SU-DHL-6 (cell line): ENCODE data around the gene CDC42BPG.

Source experiments
- H2AFZ ChIP-seq: fragments of 200-600 bp; sonication (generic); 2 replicates; pipeline ENCODE4 v1.6.1; 2014; ENCODE audit warnings: low read depth, mild to moderate bottlenecking, moderate library complexity, mixed read lengths, antibody characterized with exemption, low read length; ENCODE audit not compliant: severe bottlenecking
- H3F3A ChIP-seq: fragments of 200-600 bp; shearing (Covaris generic); 2 replicates; pipeline ENCODE4 v1.6.0; 2016; ENCODE audit warnings: antibody characterized with exemption, mild to moderate bottlenecking; ENCODE audit not compliant: insufficient read depth
- H3K27ac ChIP-seq: fragments of 200-600 bp; sonication (generic); 2 replicates; pipeline ENCODE4 v1.5.1; 2016; ENCODE audit warnings: low read depth, mild to moderate bottlenecking, low read length, moderate library complexity, mixed read lengths
- H3K27me3 ChIP-seq: fragments of 200-600 bp; sonication (generic), shearing (Covaris generic); 2 replicates; pipeline ENCODE4 v1.6.0; 2014; ENCODE audit warnings: mild to moderate bottlenecking, low read length
- H3K36me3 ChIP-seq: fragments of 200-600 bp; sonication (generic); 2 replicates; pipeline ENCODE4 v1.6.1; 2014; ENCODE audit warnings: mild to moderate bottlenecking, low read length, mixed read lengths
- H3K4me2 ChIP-seq: fragments of 300-600, 200-600 bp; shearing (Covaris generic), sonication (generic); 2 replicates; pipeline ENCODE4 v1.6.0; 2014; ENCODE audit warnings: low read length, low read depth, mild to moderate bottlenecking; ENCODE audit not compliant: poor library complexity, severe bottlenecking
- H3K4me3 ChIP-seq: fragments of 200-600 bp; sonication (generic); 2 replicates; pipeline ENCODE4 v1.5.1; 2014; ENCODE audit warnings: antibody characterized with exemption, low read length, mild to moderate bottlenecking, mixed read lengths; ENCODE audit not compliant: insufficient read depth, poor library complexity, severe bottlenecking
- H3K79me2 ChIP-seq: fragments of 200-600 bp; sonication (generic); 2 replicates; pipeline ENCODE4 v1.6.1; 2014; ENCODE audit warnings: mild to moderate bottlenecking, low read length, moderate library complexity; ENCODE audit not compliant: insufficient read depth
- H3K9ac ChIP-seq: fragments of 200-600 bp; sonication (generic); 2 replicates; pipeline ENCODE4 v1.7.0; 2014; ENCODE audit warnings: mild to moderate bottlenecking, low read length
- H3K9me2 ChIP-seq: fragments of 200-600 bp; sonication (generic); replicated peaks from 2 replicates; pipeline ENCODE4 v1.6.1; 2014; ENCODE audit warnings: low read length; ENCODE audit not compliant: insufficient read depth
- H3K9me3 ChIP-seq: fragments of 200-600 bp; sonication (generic); 2 replicates; pipeline ENCODE4 v1.6.1; 2014; ENCODE audit warnings: low read length, mixed read lengths; ENCODE audit not compliant: insufficient read depth
- H4K20me1 ChIP-seq: fragments of 200-600 bp; sonication (generic); 2 replicates; pipeline ENCODE4 v1.6.1; 2014; ENCODE audit warnings: low read depth, mild to moderate bottlenecking, antibody characterized with exemption, low read length, moderate library complexity, mixed read lengths
- EZH2phosphoT487 ChIP-seq: fragments of 200-600 bp; sonication (generic), shearing (Covaris generic); conservative IDR thresholded peaks from 2 replicates; pipeline ENCODE4 v1.6.1; 2018; ENCODE audit warnings: mild to moderate bottlenecking, antibody characterized with exemption, low read length, moderate library complexity, mixed read lengths
- TF ChIP-seq, protein P1 (sequence below): fragments of 200-600 bp; sonication (generic); IDR thresholded peaks from one replicate; pipeline ENCODE4 v1.5.1; 2017; ENCODE audit warnings: antibody characterized with exemption, mild to moderate bottlenecking, low read length, moderate library complexity; ENCODE audit not compliant: insufficient read depth, poor library complexity, severe bottlenecking

Gene CDC42BPG

GRCh38 chr11:64853709-64854108 is 9.3 kb upstream of the CDC42BPG start:
- Histone ChIP-seq H4K20me1 (no peaks in the 10 kb centered on the region), H3K36me3 (peaks cover 8% of the 10 kb centered on the region; the same call in 1 of the 2 replicates), H3K79me2 (peaks cover 18% of the 10 kb centered on the region), H3K9me3 (no peaks in the 10 kb centered on the region), H3K9me2 (no peaks in the 10 kb centered on the region), H3K4me3 (peak overlapping the region; percentile 20), H2AFZ (no peak overlapping the region), H3K27me3 (no peaks in the 10 kb centered on the region), H3F3A (peaks cover 62% of the 10 kb centered on the region), H3K4me2 (peak overlapping the region; percentile 94), H3K27ac (peak overlapping the region; percentile 100), H3K9ac (peak overlapping the region; percentile 67)
- no peak for TF ChIP-seq EZH2phosphoT487
- TF ChIP-seq, protein P1, sequence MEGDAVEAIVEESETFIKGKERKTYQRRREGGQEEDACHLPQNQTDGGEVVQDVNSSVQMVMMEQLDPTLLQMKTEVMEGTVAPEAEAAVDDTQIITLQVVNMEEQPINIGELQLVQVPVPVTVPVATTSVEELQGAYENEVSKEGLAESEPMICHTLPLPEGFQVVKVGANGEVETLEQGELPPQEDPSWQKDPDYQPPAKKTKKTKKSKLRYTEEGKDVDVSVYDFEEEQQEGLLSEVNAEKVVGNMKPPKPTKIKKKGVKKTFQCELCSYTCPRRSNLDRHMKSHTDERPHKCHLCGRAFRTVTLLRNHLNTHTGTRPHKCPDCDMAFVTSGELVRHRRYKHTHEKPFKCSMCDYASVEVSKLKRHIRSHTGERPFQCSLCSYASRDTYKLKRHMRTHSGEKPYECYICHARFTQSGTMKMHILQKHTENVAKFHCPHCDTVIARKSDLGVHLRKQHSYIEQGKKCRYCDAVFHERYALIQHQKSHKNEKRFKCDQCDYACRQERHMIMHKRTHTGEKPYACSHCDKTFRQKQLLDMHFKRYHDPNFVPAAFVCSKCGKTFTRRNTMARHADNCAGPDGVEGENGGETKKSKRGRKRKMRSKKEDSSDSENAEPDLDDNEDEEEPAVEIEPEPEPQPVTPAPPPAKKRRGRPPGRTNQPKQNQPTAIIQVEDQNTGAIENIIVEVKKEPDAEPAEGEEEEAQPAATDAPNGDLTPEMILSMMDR, result no peak

DNA sequence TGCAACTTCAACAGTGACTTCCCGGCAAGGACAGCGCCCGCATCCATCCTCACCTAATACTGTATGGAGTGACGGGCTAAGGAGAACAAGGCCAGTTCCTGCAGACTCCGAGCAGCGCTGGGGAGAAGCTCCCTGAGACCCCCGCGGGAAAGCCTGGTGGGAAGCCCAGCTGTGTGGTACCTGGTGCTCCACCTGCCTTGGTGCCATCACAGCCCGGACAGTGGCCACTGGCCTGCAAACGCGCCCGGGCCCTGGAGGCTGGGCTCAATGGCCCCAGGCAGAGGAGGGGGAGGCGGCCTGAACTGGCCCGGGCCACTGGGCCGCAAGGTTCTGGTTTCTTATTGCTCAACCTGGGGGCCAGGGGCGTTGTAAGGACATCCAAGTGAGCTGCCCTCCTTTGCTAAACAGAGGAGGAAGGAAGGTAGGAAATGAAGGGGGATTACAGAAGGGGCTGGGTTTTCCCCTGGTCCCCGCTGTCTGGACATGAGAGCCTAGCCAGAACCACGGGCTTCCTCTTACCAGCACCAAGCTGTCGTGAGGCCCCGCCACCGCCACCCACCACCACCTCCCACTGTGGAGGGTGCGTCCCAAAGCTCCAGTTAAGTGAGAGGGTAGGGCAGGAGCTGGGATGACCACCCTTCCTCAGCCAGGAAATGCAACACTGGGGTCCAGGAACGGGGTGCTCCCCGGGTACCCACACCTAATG is 8.5 kb upstream of the CDC42BPG start:
- Histone ChIP-seq H3K27ac (peak overlapping the region; percentile 100), H3K4me3 (peak overlapping the region; percentile 20), H3K9me2 (no peaks in the 10 kb centered on the region), H2AFZ (no peak overlapping the region), H3K36me3 (peaks cover 3% of the 10 kb centered on the region; the same call in 1 of the 2 replicates), H4K20me1 (no peaks in the 10 kb centered on the region), H3K79me2 (peaks cover 12% of the 10 kb centered on the region; the same call in 1 of the 2 replicates), H3K4me2 (peak overlapping the region; percentile 94), H3K27me3 (no peaks in the 10 kb centered on the region), H3F3A (peaks cover 64% of the 10 kb centered on the region), H3K9ac (peak overlapping the region; percentile 67), H3K9me3 (no peaks in the 10 kb centered on the region)
- TF ChIP-seq EZH2phosphoT487, result no peak
- TF ChIP-seq, protein P1, result no peak

DNA sequence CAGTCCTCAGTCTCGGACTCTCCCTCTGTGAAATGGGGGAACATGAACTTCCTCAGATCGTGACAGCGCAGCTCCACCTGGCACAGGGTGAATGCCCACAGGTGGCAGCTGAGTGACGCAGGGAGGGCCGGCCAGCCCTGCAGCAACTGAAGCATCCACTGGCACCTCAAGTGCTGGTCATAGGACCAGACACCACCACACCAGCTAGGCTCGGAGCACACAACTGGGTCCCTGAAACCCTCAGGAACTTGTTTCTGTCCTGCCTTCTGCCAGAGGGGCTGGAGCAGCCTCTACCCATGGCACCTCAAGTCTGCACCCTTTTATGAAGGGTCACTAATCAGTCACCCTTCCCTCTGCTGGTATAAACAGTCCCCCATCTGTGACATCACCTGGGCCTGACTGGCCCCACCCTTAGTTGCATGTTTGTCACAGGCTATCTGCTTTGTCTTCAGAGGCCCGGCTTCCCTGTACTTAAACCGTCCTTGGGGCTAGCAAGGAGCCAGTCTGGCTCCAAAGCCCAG is 7.4 kb upstream of the CDC42BPG start:
- H4K20me1 ChIP-seq, result no peaks in the 10 kb centered on the region
- peak overlapping the region; percentile 67 for H3K9ac ChIP-seq
- H3K27me3 ChIP-seq, result no peaks in the 10 kb centered on the region
- no peaks in the 10 kb centered on the region for H3K9me2 ChIP-seq
- H3K36me3 ChIP-seq, result peaks cover 3% of the 10 kb centered on the region; the same call in 1 of the 2 replicates
- H3K4me3 ChIP-seq, result peak overlapping the region; percentile 25
- H3K27ac ChIP-seq, result peak overlapping the region; percentile 100
- H3K79me2 ChIP-seq, result peaks cover 5% of the 10 kb centered on the region; the same call in 1 of the 2 replicates
- TF ChIP-seq, protein P1, result no peak
- TF ChIP-seq EZH2phosphoT487, result no peak
- H3K9me3 ChIP-seq, result no peaks in the 10 kb centered on the region
- no peak overlapping the region for H2AFZ ChIP-seq
- peak overlapping the region; percentile 94 for H3K4me2 ChIP-seq
- H3F3A ChIP-seq, result peaks cover 71% of the 10 kb centered on the region
